MM.1S (cell line): ENCODE results near the gene C1QC.
"Not testable (repeated sequence)": the region's sequence is repeated elsewhere in the genome, so short reads cannot be mapped to it uniquely, and the experiment has no call there.

Source experiments
- CTCF ChIP-seq: fragments of 300-600 bp; sonication (generic); IDR thresholded peaks from 2 replicates; pipeline ENCODE4 v1.5.1; 2016; ENCODE audit warnings: antibody characterized with exemption, low read length, mixed read lengths
- EZH2 ChIP-seq: fragments of 300-600 bp; sonication (generic); optimal IDR thresholded peaks from 2 replicates; pipeline ENCODE3; 2017; ENCODE audit warnings: low read depth, mild to moderate bottlenecking, antibody characterized with exemption, low read length, mixed read lengths
- EZH2phosphoT487 ChIP-seq: fragments of 300-600 bp; sonication (generic); IDR thresholded peaks from 2 replicates; pipeline ENCODE4 v1.6.1; 2018; ENCODE audit warnings: antibody characterized with exemption, low read length

GRCh38 chr1:22676151-22676550 is 32.7 kb downstream of the C1QC start:
- TF ChIP-seq CTCF, EZH2phosphoT487, EZH2: not testable (repeated sequence)
